Mucosa of descending colon (tissue), 3 donors: ENCODE measurements around the gene NPAS3. TPM values are rescaled to one million over a fixed set of nuclear protein-coding genes. Genes with fewer than 3 reads are reported as not detected.

ENCODE experiments used
- ATAC-seq: fragments of 200-7000 bp; cut with Tn5 transposase; one replicate; pipeline ENCODE4 v1.9.1; 2020; ENCODE audit warnings: mild to moderate bottlenecking, moderate library complexity
- DNase-seq, 3 donors: peaks; one replicate each; pipeline ENCODE4 v3.0.0-alpha.2; 2020
- H3K36me3 ChIP-seq: fragments of 200-600 bp; one replicate; pipeline ENCODE4 v1.8.0; 2021; ENCODE audit warnings: low read depth, mild to moderate bottlenecking
- H3K4me1 ChIP-seq: fragments of 200-600 bp; one replicate; pipeline ENCODE4 v1.8.0; 2021; ENCODE audit warnings: low read depth, mild to moderate bottlenecking
- H3K4me3 ChIP-seq: fragments of 200-600 bp; one replicate; pipeline ENCODE4 v1.8.0; 2021; ENCODE audit warnings: mild to moderate bottlenecking
- H3K9me3 ChIP-seq: fragments of 200-600 bp; one replicate; pipeline ENCODE4 v1.8.0; 2021; ENCODE audit warnings: mild to moderate bottlenecking
- intact Hi-C, 2 donors: fragments of 100-400 bp; cut with DNase I in 1 of 2; cut with micrococcal nuclease in 1 of 2; formaldehyde crosslinking; loops; one replicate each; pipeline versions ENCODE4 v1.11.0 to v1.11.1; 2022; cut with DNase I, micrococcal nuclease
- total RNA-seq, 3 donors: library from RNA; stranded (reverse); fragmentation: NEBNext Ultra II Directional in 2 of 3; extraction: Animal tissue kit (Norgen Biotek cat#: 25700) in 2 of 3; gene quantifications; one replicate each; pipeline versions ENCODE4 v1.2.1 to v1.2.4, GENCODE V29; 2021 to 2023
- TF ChIP-seq, protein P1 (sequence below): fragments of 200-600 bp; IDR thresholded peaks from one replicate; pipeline ENCODE4 v1.8.0; 2022; ENCODE audit warnings: antibody characterized with exemption, mild to moderate bottlenecking
- donor health status: DM: no; HTN: no; CAD: no; lungs with moderate emphysema.
- donor health status: DM: no; HTN: no; CAD: no.
- donor health status: DM: no; HTN: yes; CAD: no.

The NPAS3 gene
- total RNA-seq, 3 donors from 2014 or later: 0.65 to 9.7 (median 2.0) TPM

DNA sequence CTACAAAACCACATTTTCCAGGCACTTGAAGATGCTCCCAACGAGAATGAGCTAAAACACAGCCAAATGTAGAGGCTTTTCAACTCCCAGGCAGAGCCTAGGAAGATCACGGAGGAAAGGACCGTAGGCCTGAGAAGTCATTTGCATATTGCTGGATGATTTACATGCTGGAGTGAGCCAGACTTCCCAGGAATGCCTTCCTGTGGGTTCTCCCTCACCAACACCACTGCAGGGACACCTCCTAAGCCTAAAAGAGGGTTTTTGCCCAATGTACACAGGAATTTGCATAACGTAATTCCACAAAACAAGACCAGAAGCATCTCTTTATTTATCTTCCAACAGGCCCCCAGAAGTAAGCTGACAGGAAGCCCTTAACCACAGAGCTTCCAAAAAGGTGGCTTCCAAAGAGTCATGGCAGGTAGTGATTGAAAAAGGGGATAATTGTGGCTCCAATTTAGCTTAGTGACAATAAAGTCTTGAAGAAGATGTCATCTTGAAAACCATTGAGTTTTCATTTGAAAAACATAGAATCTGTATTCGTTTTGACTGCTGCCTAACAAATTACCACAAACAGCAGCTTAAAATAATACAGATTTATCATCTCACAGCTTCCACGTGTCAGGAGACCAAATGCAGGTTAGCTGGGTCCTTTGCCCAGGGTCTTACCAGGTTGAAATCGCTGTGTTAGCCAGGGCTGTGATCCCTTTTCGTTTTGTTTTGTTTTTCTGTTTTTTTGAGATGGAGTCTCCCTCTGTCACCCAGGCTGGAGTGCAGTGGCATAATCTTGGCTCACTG lies 896.0 kb downstream of the NPAS3 start:
- Histone ChIP-seq H3K9me3 (no peaks in the 10 kb centered on the region), H3K4me3 (no peak overlapping the region), H3K36me3 (no peaks in the 10 kb centered on the region), H3K4me1 (no peaks in the 10 kb centered on the region)
- no peak for ATAC-seq
- intact Hi-C loops: loop anchor here (10.0 kb wide), 2 partner anchors 270 to 470 kb away; no protein-coding TSS in a partner anchor
- TF ChIP-seq, protein P1, sequence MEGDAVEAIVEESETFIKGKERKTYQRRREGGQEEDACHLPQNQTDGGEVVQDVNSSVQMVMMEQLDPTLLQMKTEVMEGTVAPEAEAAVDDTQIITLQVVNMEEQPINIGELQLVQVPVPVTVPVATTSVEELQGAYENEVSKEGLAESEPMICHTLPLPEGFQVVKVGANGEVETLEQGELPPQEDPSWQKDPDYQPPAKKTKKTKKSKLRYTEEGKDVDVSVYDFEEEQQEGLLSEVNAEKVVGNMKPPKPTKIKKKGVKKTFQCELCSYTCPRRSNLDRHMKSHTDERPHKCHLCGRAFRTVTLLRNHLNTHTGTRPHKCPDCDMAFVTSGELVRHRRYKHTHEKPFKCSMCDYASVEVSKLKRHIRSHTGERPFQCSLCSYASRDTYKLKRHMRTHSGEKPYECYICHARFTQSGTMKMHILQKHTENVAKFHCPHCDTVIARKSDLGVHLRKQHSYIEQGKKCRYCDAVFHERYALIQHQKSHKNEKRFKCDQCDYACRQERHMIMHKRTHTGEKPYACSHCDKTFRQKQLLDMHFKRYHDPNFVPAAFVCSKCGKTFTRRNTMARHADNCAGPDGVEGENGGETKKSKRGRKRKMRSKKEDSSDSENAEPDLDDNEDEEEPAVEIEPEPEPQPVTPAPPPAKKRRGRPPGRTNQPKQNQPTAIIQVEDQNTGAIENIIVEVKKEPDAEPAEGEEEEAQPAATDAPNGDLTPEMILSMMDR: no peak
- no peak for DNase-seq

DNA sequence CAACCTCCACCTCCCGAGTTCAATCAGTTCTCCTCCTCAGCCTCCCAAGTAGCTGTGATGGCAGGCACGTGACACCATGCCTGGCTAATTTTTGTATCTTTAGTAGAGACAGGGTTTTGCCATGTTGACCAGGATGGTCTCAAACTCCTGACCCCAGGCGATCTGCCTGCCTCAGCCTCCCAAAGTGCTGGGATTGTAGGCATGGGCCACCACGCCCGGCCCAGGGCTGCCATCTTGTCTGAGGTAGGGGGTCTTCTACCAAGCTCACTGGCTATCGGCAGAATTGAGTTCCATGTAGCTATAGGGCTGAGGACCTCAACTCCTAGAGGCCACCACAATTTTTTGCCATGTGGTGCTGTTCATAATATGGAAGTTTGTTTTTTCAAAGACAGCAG lies 896.6 kb downstream of the NPAS3 start:
- Histone ChIP-seq H3K4me1 (peaks cover 3% of the 10 kb centered on the region), H3K36me3 (no peaks in the 10 kb centered on the region), H3K4me3 (no peak overlapping the region), H3K9me3 (no peaks in the 10 kb centered on the region)
- ATAC-seq (no peak), DNase-seq (no peak)
- TF ChIP-seq, protein P1: no peak
- intact Hi-C loops: loop anchor here (10.0 kb wide), 2 partner anchors 270 to 470 kb away; no protein-coding TSS in a partner anchor

DNA sequence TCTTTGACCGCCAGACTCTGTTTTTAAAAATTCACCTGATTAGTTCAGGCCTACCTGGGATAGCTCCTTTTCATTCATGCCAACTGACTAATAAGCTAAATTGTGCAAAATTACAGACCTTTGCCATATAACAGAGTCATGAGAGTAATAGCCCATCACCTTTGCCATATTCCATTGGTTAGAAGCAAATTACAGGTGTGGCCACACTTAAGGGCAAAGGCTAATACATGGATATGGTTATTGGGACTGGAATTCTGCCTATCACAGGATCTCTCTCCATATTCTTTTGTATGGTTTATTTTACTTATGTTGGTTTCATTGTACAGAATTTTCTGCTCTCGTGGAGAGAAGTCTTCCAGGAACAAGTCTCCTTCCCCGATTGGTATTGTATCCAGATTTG lies 897.0 kb downstream of the NPAS3 start:
- DNase-seq (no peak), ATAC-seq (peak; percentile 53)
- TF ChIP-seq, protein P1: no peak
- intact Hi-C loops: loop anchor here (10.0 kb wide), 2 partner anchors 269 to 469 kb away; no protein-coding TSS in a partner anchor
- Histone ChIP-seq H3K9me3 (no peaks in the 10 kb centered on the region), H3K4me1 (peaks cover 3% of the 10 kb centered on the region), H3K4me3 (no peak overlapping the region), H3K36me3 (no peaks in the 10 kb centered on the region)

DNA sequence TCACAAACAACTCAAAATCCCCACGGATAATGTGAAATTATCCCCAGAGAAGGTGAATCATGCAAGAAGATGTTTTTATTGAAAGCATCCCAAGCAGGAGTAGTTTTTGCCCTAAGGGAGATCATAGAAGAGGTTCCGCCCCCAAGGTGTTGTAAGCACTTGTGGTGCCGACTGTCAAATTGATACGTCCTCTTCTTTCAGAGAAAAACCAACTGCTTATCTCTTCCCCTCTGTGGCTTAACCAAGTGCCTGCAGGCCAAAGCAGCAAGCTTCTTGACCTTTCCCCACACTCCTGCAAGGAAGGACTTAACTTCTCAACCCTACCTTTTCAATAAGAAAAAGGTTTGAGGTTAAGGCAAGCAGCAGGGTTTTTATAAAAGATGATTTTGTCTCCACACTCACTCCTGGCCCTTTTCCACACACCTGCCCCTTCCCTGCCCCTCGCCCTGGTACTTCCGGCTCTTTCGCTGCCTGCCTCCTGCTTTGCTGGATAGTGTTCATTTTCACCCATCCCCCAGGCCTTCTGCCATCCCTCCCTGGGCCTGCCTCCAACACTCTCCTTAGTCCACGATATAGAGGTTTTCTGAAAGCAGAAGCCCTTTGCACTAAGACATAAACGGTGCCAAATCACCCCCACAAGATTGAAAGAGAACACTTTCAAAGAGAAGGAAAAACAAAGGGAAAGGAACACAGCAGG lies 897.7 kb downstream of the NPAS3 start:
- no peak overlapping the region for H3K4me3 ChIP-seq
- TF ChIP-seq, protein P1: no peak
- H3K4me1 ChIP-seq: peaks cover 3% of the 10 kb centered on the region
- ATAC-seq (no peak), DNase-seq (no peak)
- no peaks in the 10 kb centered on the region for H3K36me3 ChIP-seq
- intact Hi-C loops: loop anchor here (10.0 kb wide), 2 partner anchors 268 to 468 kb away; no protein-coding TSS in a partner anchor
- no peaks in the 10 kb centered on the region for H3K9me3 ChIP-seq

DNA sequence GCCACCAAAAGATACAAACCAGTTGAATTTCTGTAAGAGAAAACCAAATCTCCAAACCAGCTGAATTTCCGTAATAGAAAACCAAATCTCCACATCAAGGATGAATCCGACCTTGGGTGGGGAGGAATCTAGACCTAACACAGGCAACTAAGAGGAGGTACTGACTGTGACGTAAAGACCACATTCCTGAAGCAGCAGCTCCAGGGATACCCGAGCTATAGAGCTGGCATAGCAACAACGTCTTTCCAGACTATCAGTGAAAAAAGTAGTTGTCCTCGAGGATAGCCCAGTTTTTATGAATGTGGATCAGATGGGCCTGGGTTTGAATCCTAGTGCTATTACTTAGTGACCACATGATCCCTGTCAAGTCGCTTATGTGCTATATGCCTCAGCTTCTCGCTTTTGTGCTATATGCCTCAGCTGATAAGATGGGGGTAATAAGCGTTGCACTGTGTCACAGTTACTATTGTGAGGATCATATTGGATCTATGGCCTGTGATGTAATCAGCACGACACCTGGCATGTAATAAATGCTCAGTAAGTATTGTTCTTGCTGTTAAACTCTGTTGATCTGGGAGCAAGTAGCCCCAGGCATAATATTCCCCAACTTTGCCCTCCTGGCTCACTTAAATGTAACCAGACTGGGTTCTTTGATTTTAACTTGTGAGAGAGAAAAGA lies 898.4 kb downstream of the NPAS3 start:
- H3K4me1 ChIP-seq: peaks cover 3% of the 10 kb centered on the region
- DNase-seq: no peak
- intact Hi-C loops: loop anchor here (10.0 kb wide), 2 partner anchors 268 to 468 kb away; no protein-coding TSS in a partner anchor
- TF ChIP-seq, protein P1: no peak
- H3K4me3 ChIP-seq: no peak overlapping the region
- peak; percentile 62 for ATAC-seq
- no peaks in the 10 kb centered on the region for H3K36me3 ChIP-seq
- no peaks in the 10 kb centered on the region for H3K9me3 ChIP-seq
